Testis (tissue), 3 donors: ENCODE results near the gene CASP3. TPM values are rescaled to one million over a fixed set of nuclear protein-coding genes. Genes with fewer than 3 reads are reported as not detected.
"Not testable (repeated sequence)": the region's sequence is repeated elsewhere in the genome, so short reads cannot be mapped to it uniquely, and the experiment has no call there.

Experiments used
- DNase-seq: peaks from one replicate; pipeline ENCODE4 v3.0.0-alpha.2; 2019
- H3K27ac ChIP-seq, 2 donors: fragments of 200-600 bp; sonication (generic); one replicate each; pipeline ENCODE4 v1.5.1; 2019
- H3K27me3 ChIP-seq: fragments of 200-600 bp; sonication (generic); one replicate; pipeline ENCODE4 v1.5.1; 2019
- H3K36me3 ChIP-seq: fragments of 200-600 bp; sonication (generic); one replicate; pipeline ENCODE4 v1.5.1; 2017; ENCODE audit warnings: low read depth; ENCODE audit errors: missing control alignments
- H3K4me1 ChIP-seq: fragments of 200-600 bp; sonication (generic); one replicate; pipeline ENCODE4 v1.5.1; 2019
- H3K4me3 ChIP-seq, 2 donors: fragments of 200-600 bp; sonication (generic); one replicate each; pipeline ENCODE4 v1.5.1; 2017 to 2019
- H3K9me3 ChIP-seq: fragments of 200-600 bp; sonication (generic); one replicate; pipeline ENCODE4 v1.5.1; 2017
- POLR2A ChIP-seq: fragments of 450-650 bp; IDR thresholded peaks from one replicate; pipeline ENCODE4 v1.6.1; 2017; ENCODE audit warnings: antibody characterized with exemption, mild to moderate bottlenecking, moderate library complexity
- WGBS, 2 donors: methylation state at CpG; one replicate each; pipeline ENCODE4 v1.1.5; 2018; 5-methylcytosine and 5-hydroxymethylcytosine counted together
- intact Hi-C: fragments of 100-400 bp; cut with DNase I; formaldehyde crosslinking; loops from one replicate; pipeline ENCODE4 v1.15.1; 2023; ENCODE audit warnings: low total_unique reads
- polyA plus RNA-seq: library from polyadenylated mRNA; stranded (reverse); fragments of 350-450 nt; fragmentation: Illumina TruSeq; extraction: RNeasy Lipid Tissue Mini Kit (QIAGEN cat#74804); gene quantifications from one replicate; pipeline ENCODE4 v1.2.3, GENCODE V29; 2014; ENCODE audit warnings: low read depth, low replicate concordance; ENCODE audit not compliant: insufficient read depth
- total RNA-seq, 2 donors: library from RNA; depleted of rRNA; stranded (reverse); fragments of >200 nt; gene quantifications; one replicate each; pipeline ENCODE4 v1.2.3, GENCODE V29; 2016
- TF ChIP-seq, protein P1 (sequence below), 3 experiments: fragments of 450-650 bp in 2 of 3; fragments of 200-600 bp in 1 of 3; sonication (generic) in 1 of 3; IDR thresholded peaks; one replicate each; pipeline ENCODE4 v1.5.1; 2016 to 2019; ENCODE audit warnings: antibody characterized with exemption in 3 of 3, mild to moderate bottlenecking in 2 of 3, moderate library complexity in 1 of 3

Gene CASP3
- total and polyA plus RNA-seq, 3 donors from 2014 or later, result 12.0 to 20.2 (median 12.3) TPM

DNA sequence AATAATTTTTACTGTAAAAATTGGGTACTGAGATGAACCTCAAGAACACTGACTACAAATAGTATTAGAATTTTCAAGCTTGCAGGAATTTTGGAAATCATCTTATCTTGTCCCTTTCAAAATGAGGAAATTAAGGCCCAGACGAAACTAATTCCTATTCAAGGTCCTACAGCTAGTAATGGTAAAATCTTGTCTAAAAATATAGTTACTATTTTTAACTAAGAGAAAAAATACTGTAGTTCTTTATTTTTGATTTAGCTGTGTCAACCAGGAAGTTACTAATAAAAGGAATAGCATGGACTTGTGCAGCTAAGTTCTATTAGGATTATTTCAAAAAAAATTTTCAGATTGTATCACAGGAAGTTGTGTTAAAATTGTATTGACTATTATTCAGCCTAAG is 13.0 kb upstream of the CASP3 start:
- no peak for DNase-seq
- H3K4me3 ChIP-seq, result no peak overlapping the region
- intact Hi-C loops, result no loop called here
- H3K27ac ChIP-seq, result no peak overlapping the region
- no peaks in the 10 kb centered on the region for H3K9me3 ChIP-seq
- H3K27me3 ChIP-seq, result no peaks in the 10 kb centered on the region
- TF ChIP-seq, protein P1, sequence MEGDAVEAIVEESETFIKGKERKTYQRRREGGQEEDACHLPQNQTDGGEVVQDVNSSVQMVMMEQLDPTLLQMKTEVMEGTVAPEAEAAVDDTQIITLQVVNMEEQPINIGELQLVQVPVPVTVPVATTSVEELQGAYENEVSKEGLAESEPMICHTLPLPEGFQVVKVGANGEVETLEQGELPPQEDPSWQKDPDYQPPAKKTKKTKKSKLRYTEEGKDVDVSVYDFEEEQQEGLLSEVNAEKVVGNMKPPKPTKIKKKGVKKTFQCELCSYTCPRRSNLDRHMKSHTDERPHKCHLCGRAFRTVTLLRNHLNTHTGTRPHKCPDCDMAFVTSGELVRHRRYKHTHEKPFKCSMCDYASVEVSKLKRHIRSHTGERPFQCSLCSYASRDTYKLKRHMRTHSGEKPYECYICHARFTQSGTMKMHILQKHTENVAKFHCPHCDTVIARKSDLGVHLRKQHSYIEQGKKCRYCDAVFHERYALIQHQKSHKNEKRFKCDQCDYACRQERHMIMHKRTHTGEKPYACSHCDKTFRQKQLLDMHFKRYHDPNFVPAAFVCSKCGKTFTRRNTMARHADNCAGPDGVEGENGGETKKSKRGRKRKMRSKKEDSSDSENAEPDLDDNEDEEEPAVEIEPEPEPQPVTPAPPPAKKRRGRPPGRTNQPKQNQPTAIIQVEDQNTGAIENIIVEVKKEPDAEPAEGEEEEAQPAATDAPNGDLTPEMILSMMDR (IDR thresholded peaks at IDR 0.05), result no peak
- TF ChIP-seq POLR2A, result no peak
- WGBS, 2 donors, result 54 to 59% methylated on average over 1 of the region's 1 CpG
- no peaks in the 10 kb centered on the region for H3K4me1 ChIP-seq
- no peaks in the 10 kb centered on the region for H3K36me3 ChIP-seq

DNA sequence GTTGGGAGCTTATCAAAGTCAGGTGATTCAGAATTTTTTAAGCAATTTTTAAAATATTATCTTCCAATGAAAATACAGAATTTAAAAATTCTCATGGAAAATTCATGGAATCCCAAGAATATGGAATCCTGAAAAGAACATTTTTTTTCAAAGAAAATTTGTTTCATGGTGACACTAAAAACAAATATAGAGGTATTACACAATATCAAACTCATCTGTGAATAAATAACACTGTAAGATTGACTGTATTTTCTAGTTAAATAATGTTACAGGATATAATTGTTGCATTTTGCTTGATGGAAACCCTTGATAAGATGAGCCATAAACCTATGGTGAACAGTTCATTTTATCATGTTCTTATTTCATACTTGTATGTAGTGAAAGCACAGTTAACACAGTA is 11.7 kb upstream of the CASP3 start:
- Histone ChIP-seq H3K27me3 (no peaks in the 10 kb centered on the region), H3K27ac (no peak overlapping the region), H3K9me3 (no peaks in the 10 kb centered on the region), H3K4me3 (no peak overlapping the region), H3K4me1 (no peaks in the 10 kb centered on the region), H3K36me3 (no peaks in the 10 kb centered on the region)
- no peak for TF ChIP-seq POLR2A
- TF ChIP-seq, protein P1 (IDR thresholded peaks at IDR 0.05), result no peak
- intact Hi-C loops, result no loop called here
- no peak for DNase-seq

DNA sequence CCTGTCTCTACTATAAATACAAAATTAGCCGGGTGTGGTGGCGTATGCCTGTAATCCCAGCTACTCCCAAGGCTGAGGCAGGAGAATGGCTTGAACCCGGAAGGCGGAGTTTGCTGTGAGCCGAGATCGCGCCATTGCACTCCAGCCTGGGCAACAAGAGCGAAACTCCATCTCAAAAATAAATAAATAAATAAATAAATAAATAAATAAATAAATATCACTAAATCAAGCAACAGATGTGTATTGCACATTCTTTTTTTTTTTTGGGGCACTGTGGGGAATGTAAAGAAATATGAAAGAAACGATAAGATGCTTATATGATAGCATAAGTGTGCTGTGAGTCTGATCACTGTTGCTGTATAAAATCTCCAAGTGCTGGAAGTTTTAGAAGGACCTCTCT is 8.6 kb upstream of the CASP3 start:
- H3K27ac ChIP-seq, H3K4me1 ChIP-seq, intact Hi-C loops, H3K9me3 ChIP-seq, H3K36me3 ChIP-seq, H3K27me3 ChIP-seq, H3K4me3 ChIP-seq, DNase-seq: not testable (repeated sequence)
- 96 to 98% methylated on average over 9 of the region's 9 CpGs for WGBS, 2 donors

DNA sequence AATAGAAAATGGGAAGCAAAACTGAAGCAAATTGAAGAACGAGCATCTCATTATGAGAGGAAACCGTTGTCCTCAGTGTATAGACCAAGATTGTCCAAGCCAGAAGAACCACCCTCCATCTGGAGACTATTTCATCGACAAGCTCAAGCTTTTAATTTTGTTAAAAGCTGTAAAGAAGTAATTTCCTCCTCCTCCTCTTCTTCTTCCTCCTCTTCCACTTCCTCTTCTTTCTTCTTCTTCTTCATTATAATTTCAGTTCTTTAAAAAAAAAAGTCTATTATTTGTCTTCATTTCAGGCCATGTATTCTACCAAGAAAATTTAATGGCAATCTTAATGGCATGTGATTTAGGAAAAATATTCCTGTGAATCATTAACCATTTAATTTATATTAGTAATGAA is 7.9 kb upstream of the CASP3 start:
- no peaks in the 10 kb centered on the region for H3K9me3 ChIP-seq
- no peaks in the 10 kb centered on the region for H3K36me3 ChIP-seq
- H3K4me3 ChIP-seq, result no peak overlapping the region
- DNase-seq, result no peak
- TF ChIP-seq POLR2A, result no peak
- TF ChIP-seq, protein P1 (IDR thresholded peaks at IDR 0.05), result no peak
- H3K27ac ChIP-seq, result no peak overlapping the region
- no peaks in the 10 kb centered on the region for H3K27me3 ChIP-seq
- intact Hi-C loops, result no loop called here
- no peaks in the 10 kb centered on the region for H3K4me1 ChIP-seq
- WGBS, 2 donors, result 80 to 92% methylated on average over 3 of the region's 3 CpGs

DNA sequence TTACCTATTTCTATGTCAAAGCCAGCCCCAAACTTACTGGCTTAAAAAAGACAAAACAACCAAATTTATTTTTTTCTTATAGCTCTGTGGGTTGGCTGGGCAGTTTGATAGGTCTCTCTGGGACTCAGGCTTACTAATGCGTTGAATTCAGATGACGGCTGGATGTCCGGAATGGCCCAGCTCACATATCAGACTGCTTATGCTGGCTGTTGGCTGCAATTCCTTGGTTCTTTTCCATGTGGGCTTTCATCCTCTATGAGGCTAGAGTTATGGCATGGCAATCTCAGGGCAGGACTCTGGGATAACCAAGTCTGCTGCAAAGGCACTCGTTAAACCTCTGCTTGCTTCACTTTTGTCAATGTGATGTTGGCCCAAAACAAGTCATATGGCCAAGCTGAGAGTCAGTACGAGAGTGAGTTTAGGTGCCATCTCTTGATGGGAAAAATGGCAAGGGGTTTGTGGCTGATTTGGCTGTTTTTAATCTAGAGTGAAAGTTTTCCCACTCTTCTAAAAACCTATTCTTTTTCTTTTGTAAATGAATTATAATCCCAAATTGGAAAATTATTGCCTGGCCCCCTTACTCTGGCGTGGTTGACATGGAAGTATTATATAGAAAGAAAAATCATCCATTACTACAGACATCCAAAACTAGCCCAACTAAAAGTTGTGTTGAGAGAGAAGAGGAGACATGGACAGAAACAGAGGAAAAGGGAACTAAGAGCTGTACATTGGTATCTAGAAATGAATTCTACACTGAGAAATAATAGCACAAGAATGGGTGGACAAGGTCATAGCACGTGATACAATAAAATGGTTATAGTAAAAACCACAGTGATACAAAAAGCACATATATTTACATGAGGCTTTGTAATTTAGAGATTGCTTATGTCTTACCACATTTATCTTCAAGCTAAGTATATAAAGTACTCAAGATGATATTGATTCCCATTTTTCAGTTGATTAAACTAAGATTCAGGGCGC is 6.9 kb upstream of the CASP3 start:
- no peak for DNase-seq
- Histone ChIP-seq H3K27ac (no peak overlapping the region), H3K4me3 (no peak overlapping the region), H3K27me3 (no peaks in the 10 kb centered on the region), H3K36me3 (no peaks in the 10 kb centered on the region), H3K4me1 (no peaks in the 10 kb centered on the region), H3K9me3 (no peaks in the 10 kb centered on the region)
- no peak for TF ChIP-seq POLR2A
- TF ChIP-seq, protein P1 (IDR thresholded peaks at IDR 0.05), result no peak
- 94% methylated on average over 8 of the region's 8 CpGs for WGBS, 2 donors
- intact Hi-C loops, result no loop called here
